DND-41 (cell line): Measurements from ENCODE around the gene PLCB3.

Experiments used
- EZH2 ChIP-seq: IDR thresholded peaks from 3 replicates; pipeline ENCODE4 v1.6.1; 2012; ENCODE audit warnings: borderline replicate concordance, low read depth, mild to moderate bottlenecking, moderate library complexity, low read length, inconsistent platforms; ENCODE audit not compliant: severe bottlenecking
- TF ChIP-seq, protein P1 (sequence below): IDR thresholded peaks from 2 replicates; pipeline ENCODE4 v1.5.1; 2012; ENCODE audit warnings: borderline replicate concordance, low read length, moderate library complexity, mild to moderate bottlenecking; ENCODE audit not compliant: poor library complexity, severe bottlenecking; ENCODE audit errors: extremely low read depth

DNA sequence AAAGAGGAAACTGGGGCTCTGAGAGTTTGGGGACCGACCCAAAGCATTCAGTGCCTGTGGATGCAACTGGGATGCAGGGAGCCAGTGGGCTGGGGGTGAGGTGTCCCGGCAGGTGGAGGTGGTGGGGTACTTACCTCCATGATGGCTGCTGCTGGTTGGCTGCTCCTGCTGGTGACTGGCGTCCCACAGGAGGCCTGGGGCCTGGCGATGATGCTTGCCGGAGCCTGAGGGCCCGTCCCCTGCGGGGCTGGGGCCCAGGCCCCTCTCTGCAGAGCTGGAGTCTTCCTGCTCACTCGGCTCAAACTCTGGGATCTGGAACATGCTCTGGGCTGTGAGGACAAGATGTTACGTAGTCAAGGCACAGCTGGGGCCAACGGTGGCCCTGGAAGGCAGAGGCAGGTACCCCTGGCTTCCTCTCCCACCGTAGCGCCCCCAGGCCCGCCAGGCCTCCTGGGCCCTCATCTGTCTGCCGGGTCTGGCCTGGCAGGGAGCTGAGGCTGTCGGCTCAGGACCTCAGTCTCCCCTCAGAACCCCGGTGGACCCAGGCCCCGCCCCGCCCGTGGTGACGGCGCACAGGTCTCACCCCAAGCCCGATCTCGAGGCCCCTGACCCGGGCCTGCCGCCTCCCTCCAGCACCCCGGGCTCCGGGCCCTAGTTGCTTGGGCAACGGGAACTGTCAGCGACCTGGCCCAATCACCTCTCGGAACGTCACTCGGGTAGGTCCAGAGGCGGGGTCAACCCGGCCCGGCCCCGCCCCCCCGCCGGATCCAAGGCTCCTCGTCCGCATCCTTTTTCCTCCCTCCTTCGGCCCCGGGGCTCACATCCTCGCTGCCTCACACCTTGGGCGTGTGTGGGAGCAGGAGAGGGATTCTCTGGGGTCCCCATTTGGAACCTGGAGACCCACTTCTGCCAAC is 33.0 kb downstream of the PLCB3 start, which contains the start of gene BAD:
- TF ChIP-seq, protein P1, sequence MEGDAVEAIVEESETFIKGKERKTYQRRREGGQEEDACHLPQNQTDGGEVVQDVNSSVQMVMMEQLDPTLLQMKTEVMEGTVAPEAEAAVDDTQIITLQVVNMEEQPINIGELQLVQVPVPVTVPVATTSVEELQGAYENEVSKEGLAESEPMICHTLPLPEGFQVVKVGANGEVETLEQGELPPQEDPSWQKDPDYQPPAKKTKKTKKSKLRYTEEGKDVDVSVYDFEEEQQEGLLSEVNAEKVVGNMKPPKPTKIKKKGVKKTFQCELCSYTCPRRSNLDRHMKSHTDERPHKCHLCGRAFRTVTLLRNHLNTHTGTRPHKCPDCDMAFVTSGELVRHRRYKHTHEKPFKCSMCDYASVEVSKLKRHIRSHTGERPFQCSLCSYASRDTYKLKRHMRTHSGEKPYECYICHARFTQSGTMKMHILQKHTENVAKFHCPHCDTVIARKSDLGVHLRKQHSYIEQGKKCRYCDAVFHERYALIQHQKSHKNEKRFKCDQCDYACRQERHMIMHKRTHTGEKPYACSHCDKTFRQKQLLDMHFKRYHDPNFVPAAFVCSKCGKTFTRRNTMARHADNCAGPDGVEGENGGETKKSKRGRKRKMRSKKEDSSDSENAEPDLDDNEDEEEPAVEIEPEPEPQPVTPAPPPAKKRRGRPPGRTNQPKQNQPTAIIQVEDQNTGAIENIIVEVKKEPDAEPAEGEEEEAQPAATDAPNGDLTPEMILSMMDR: peak; percentile 20
- TF ChIP-seq EZH2: no peak
